ENCODE data around the gene NACAD.
"Not testable (repeated sequence)": the region's sequence is repeated elsewhere in the genome, so short reads cannot be mapped to it uniquely, and the experiment has no call there.

NACAD gene

DNA sequence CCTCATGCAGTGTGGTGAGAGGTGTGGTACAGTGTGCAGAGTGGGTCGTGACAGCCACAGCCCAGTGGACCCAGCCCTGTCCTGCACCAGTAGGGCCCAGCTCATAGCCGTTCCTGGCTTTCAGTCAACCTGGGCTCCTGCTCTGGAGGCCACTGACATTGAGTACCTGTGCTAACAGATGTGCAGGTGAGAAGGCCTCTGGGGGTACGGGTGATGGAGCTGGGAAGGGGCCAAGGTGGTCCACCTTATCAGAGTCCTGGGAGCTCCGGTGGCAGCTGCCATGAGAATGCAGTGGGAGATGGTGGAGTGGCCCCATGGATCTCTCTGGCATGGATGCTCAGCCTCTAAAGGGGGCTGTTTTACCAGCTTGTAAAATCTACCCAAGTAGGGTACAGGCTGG lies 28.8 kb upstream of the NACAD start:
- no peak for DNase-seq (ENCODE audit: low read depth in 3 of 3)

DNA sequence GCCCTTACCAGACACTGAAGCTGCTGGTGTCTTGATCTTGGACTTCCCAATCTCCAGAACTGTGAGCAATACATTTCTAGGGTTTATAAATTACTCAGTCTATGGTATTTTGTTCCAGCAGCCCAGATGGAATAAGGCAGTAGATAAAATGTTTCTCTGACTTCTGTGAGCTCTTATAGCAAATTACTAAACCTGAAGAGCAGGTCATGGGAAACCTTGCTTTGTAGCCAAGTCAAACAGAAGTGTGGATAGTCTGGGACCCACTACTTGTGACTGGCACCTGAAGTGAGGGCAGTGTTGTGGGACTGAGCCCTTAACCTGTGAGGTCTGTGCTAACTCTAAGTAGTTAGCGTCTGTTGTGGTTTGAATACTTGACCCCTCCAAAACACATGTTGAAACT lies 27.3 kb upstream of the NACAD start:
- no peak for DNase-seq (ENCODE audit: low read depth in 3 of 3)

DNA sequence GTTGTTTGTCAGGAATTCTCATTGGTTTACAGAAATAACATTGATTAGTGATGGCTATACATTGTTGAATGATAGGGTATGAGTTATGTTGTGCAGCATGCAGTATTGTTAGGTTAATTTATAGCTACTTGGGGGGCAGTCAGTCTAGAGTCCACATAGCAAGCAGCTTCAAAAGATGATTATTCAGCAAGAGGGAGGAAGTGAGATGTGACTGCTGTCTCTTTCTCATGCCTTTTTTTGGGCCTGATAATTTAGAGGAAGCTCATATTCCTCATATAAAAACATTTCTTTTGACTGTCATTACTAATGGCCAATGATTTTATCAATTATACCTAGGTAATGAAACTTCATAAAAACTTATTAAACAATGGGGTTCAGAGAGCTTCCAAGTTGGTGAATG lies 26.2 kb upstream of the NACAD start:
- no peak for DNase-seq (ENCODE audit: low read depth in 3 of 3)

DNA sequence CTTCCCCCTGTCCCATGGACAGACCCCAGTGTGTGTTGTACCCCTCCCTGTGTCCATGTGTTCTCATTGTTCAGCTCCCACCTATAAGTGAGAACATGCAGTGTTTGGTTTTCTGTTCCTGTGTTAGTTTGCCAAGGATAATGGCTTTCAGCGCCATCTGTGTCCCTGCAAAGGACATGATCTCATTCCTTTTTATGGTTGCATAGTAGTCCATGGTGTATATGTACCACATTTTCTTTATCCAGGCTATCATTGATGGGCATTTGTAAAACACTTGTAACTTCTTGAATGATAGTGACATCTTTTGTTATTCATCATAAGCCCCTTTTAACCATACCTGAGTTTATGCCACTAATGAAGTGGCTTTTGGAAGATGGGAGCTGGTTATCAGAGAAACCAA lies 25.5 kb upstream of the NACAD start:
- DNase-seq (ENCODE audit: low read depth in 3 of 3), result not testable (repeated sequence)

DNA sequence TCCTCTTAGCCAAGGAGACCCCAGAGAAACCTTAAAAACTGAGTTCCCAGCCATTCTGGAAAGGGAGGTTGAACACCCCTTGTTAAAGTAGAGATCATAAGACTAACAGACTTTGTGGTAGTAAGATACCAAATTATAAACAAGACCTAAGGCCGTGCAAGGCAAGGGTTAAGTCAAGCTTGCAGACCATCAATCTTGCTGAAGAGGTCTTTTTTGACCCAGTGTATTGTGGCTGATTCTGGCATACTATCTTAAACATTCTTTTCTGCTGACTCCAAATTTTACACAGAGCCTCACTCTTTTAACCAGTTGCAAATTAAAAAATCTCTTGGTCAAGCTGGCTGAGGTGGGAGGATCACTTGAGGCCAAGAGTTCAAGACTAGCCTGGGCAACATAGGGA lies 23.9 kb upstream of the NACAD start:
- DNase-seq (ENCODE audit: low read depth in 3 of 3), result no peak

DNA sequence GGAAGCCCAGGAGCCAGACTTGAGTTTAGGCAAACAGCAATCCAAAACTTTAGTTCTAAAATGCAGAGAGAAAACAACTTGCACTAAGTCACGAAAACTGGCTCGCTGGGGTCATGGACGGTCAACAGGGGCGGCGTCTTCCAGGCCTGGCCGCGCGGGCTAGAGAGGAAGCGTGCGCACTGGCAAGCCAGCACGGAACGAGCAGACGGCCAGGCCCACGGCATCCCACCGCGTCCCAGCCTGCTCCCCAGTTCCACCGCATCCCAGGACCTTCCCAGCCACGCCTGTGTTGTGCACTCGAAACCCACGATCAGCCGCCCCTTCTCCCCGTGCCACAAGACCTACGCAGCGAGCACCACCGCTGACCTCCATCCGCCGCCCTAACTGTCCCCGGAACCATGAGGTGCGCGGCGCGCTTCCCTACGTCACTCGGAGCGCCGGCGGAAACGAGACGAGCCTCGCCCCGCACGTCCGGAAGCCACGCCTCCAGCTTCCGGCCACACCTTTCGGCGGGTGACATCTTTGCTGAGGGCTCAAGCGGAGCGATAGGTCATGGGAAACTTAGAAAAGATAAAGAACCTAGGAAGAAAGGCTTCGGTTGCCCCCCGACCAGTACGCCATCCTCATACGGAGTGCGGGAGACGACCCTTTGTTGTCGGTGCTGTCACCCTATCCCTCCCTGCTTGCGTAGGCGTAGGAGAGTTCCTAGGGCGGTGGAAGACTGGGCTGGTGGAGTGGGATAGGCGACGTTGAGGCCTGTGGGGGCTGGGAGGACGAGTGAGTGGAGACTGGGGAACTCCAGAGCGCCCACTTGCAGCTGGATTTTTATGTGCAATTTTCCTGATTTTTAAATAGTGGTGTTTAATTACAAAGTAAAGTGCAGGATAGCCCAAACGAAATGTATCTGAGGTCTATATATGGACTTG lies 22.8 kb upstream of the NACAD start, which contains the start of gene TBRG4:
TBRG4 (minus strand) TSS at position 400 of the 926 bp plus-strand sequence. CDS start 2,460 bp downstream, outside the sequence.
- DNase-seq (ENCODE audit: low read depth in 3 of 3), result peak; percentile 88 to 91 (median 88)

DNA sequence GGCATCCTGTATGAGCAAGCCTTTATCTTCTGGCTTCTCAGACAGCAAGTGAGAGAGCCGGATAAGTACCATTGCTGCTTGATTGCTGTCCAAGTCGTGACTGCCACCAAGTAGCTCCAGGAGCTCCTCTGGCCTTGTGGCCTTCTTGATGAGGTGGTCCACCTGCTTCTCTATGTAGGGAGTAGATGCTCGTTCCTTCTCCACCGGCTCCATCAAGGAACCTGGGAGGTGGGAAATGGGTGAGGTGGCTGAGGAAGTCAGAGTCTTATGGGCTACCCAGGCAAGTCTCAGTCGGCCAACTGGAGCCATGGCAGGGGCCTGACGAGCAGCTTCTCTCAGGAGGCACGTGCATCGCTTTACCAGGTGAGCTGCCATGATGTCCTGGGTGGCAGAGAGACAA lies 20.1 kb upstream of the NACAD start:
- DNase-seq (ENCODE audit: low read depth in 3 of 3), result no peak

DNA sequence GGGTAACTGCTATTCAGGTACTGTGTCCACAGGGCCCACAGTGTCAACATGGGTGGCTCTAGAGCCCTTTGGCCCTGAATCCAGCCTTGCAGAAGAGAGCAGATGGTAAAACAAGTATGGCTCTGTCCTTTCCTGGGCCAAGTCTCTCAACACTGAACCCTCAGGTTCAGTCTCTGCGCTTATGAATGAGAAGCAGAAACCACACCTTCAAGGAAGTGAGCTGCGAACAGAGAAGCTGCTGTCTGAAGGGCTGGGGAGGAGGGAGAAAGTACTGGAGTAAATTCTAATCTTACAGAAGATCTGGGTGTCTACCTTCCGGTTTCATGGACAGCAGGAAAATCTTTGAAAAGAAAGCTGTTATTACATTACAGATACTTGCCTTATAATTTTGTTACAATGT lies 18.6 kb upstream of the NACAD start:
- no peak for DNase-seq (ENCODE audit: low read depth in 3 of 3)

DNA sequence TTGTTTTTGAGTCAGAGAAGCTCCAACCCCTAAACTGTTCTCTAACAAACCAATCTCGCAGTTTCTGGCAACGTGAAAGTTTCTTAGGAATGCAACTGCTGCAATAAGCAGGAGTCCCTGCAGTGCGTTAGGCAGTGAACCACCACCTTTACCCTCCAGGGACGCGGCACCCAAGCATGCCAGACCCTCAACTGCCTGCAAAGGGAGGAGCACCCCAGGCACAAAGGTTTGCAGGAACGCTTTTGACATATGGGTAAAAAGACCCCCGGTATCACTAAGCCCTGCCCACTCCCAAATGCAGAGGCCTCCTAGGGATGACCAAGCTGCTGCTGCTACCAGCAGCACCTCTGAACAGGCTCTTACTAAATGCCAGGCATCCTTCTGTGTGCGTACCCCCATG lies 18.1 kb upstream of the NACAD start:
- DNase-seq (ENCODE audit: low read depth in 3 of 3), result no peak

DNA sequence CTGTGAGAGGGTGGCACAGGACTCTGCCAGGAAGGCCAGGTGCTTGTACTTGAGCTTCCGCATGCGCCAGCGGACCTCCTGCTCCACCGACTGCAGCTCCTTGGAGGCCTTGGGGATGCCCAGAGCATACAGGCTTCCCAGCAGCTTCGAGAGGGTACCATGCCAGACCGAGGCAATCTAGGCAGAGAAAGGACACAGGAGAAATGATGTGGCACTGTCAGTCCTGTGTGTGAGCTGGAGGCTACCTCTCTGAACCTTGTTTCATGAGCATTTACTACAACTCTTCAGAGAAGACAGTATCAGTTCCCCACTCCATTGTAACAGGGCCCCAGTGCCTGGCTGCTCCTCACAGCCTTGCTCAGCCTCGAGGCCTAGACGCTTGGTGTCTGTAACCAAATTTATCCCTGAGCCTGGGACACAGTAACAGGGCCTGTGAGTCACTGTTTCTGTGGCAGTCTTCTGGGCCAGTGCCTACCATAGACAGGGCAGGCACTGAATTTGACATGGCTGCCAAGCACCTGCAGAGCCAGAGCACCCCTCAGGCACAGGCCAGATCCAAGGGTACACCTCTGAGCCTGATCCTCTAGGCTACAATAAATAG lies 16.9 kb upstream of the NACAD start:
- no peak for DNase-seq (ENCODE audit: low read depth in 3 of 3)

DNA sequence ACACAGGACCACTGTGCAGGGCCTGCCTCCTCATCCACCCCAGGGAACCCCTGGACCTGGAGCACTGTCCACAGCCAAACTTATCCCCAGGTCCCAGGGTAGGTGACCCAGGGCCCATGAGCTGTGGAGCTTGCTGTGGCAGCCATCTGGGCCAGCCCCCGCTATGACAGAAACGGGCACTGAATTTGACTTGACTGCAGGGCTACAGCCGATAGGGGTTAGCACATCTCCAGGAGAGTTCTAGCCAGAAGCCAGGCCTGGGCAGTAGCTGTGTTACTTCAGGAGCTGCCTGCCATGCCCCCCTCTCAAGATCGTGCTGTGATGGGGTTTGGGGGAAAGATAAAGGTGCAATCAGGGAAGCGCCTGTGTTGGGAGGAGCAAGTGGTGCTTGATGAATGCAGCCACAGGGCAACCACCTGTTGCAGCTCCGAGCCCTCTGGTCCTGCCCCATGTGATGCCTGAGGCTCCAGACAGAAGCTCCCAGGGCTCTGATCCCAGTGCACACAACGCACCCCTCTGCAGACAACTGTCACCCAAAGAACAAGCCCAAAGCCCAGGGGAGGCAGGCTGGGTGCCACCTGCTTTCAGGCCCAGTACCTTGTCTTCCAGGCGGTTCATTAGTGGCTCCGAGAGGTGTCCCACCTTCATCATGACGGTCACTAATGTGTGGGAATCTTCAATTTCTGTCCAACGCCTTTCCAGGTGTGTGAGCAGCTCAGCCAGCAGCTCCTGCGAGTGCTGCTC lies 16.2 kb upstream of the NACAD start:
- no peak for DNase-seq (ENCODE audit: low read depth in 3 of 3)

DNA sequence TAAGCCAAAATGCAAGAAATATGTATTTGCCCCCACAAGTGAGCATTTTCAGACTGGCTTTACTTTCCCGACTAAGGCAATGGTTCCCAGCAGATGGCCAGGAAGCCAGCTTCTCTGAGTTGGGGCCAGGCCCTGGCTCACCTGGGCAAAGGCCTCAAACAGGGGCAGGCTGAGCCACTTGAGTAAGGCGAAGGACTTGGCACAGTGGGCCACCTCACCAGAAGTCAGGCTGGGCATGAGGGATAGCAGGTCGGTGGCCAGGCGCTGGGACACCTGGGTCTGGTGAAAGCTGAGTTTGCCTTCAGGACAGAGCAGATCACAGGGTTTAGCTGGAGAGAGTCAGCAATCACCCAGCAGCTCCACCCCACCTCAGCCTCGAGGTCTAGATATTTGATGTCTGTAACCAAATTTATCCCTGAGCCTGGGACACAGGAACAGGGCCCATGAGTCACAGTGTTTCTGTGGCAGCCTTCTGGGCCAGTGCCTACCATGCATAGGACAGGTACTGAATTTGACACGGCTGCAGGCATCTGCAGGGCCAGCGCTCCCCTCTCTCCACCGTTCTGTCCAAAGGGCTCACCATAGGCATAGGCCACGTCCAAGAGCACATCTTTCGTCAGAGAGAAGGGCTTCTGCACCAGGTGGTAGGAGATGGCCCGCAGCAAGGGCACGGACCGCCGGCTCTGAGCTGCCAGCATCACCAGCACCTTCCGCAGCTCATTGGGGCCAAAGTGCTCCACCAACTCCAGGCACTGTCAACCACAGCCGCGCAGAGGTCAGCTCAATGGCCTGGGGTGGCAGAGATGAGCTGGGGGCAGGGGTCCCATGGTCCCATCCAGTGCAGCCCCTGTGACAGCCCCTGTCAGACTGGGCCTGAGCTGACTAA lies 15.4 kb upstream of the NACAD start:
- no peak for DNase-seq (ENCODE audit: low read depth in 3 of 3)

DNA sequence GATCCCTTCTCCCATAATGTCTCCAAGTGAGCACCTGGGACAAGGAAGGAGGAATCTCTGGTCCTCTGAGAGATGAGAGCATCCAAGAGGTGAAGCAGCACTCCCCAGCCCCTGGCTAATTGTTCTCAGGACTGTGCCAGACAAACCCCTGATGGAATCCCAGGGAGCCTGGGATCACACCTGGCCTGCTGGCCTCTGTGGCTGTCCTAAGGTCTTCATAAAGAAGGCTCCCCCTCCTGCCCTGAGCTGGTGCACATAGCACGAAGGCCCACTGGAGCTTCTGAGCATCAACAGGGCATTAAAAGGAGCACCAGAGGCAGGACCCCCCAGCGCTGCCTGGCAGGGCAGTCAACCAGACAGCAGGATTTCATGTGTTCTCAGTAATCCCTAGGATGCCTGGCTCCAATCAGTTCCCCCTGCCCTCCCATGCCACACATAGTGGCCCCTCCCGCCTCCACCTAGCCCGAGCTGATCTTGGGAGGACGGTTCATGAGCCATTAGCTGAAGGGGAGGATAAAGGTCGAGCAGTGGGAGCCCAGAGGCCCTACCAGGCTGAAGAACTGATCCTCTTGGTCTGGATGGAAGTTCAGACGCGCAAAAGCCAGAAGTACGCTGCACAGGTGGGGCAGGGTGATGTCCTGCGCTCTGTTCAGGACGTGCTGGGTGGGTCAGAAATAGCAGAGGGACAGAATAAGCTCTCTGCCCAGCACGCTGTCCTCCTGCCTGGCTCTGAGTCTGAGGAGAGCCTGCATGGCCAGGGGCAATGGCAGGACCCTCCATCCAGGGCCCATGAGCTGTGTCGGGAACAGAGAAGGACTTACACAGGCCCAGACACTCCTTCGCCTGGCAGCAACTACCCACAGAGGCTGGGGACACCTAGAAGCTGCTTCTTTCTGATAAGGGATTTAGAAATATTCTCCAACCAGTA lies 14.3 kb upstream of the NACAD start:
- DNase-seq (ENCODE audit: low read depth in 3 of 3), result no peak

DNA sequence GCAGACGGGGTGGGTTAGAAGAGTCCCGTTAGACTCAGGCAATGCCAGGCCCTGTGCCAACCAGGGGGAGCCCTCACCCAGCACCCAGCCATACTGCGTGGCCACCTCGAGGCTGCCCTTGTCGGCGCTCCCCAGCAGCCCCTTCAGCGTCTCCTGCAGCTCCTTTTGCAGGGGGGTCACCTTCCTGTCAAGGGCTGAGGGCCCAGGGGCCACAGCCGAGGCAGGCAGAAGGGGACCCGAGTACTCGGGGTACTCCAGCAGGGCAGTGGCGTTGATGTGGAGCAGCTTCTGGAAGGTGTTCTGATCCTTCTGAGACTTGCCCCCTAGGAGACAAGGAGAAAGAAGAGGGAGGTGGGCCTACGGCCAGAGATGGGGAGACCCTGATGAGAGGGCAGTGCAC lies 13.0 kb upstream of the NACAD start:
- no peak for DNase-seq (ENCODE audit: low read depth in 3 of 3)

DNA sequence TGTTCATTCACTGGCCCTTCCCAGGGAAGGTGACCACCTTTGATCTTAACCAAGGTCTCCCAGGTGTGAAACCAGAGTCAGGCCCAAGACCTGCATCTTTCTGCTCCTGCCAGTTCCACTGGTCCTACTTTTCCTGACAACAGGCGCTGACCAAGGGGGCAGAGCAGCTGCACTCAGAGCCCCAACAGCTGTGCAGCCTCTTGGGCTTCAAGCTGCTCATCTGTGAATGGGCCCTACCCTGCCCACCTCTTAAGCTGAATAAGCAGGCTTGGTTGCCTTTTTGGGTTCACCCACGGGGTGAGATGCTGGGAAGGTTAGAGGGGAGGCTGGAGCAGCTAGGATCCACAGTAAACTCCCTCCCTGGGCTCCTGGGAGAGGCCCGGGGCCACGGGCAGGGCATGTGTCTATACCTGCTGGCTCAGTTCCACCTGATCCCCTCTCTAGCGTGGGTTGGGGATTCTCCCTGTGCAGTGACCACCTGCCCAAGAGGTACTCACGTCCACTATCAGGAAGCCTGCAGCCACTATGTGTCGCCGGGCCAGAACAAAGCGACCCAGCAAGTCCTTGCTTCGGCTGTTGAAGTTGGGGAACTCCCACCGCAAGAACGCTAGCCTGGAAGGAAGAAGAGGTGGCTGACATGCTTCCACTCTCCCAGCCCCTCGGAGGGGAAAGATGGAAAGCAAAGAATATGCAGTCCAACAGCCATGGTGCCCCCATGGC lies 12.2 kb upstream of the NACAD start:
- no peak for DNase-seq (ENCODE audit: low read depth in 3 of 3)

DNA sequence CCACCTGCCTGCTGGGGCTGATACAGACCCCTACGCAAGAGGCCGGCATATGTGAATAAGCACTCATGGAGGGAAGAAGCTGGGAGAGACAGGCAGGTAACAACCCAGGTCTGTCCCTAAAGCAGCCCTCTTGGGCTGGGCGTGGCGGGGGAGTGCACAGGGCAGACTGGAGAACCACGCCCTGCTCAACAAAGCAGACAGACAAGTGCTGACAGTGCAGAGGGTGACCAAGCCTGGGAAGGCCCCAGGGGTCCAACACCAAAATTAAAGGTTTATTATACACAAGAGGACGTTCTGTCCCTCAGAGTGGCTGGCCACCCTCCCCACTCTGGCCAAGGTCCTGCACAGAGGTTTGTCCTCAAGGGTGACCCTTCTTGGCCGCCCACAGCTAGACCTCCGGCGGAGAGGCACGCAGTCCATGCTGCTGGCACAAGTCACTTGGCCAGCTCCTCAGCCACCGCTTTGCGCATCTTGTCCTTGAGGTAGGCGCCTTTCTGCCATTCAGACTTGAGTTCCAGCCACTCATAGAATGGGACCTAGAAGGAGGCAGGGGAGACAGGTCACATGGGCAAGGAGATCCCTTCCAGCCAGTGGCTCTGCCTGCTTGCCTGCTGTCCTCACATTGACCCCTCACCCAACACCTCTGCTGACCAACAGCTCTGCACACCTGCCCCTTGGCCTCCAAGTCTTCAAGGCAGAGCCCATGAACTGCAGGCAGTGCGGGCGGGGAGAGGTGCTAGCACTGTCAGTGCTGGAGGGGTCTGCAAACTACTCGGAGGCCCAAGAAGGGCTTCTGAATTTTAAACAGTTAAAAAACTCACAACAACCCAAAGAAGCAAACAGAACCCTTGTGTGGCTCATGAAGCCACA lies 11.4 kb upstream of the NACAD start:
- DNase-seq (ENCODE audit: low read depth in 3 of 3), result no peak

DNA sequence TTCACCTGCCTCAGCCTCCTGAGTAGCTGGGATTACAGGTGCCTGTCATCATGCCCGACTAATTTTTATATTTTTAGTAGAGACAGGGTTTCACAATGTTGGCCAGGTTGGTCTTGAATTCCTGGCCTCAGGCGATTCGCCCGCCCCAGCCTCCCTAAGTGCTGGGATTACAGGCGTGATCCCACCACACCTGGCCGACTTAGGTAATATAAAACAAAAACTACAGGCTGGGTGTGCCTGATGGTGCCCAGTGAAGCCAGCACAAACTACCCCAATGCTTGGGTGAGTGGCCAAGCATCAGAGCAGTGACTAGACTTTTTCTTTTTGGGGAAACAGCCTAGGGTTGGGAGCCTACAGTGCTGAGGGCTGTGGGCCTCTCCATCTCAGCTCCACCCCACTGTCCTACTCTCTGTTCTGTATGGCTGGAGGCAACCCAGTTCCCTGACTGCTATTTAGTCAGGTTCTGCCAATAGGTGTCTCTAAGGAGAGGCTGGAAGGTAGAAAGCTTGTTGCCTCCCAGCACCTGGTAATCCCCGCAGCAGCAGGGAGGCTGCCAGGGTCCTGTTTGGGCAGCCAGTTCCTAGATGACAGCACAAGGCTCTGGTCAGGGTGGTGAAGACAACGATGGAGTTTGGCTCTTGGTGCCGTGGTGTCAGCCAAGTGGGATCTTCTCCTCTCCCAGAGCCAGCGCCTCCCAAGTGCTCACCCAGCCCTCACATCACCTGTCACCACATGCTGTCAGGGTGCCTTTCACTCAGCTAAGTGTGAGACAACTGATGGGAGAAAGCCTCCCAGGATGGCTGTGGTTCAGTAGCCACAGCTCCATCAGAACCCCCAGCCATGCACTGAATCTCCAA lies 10.4 kb upstream of the NACAD start:
- DNase-seq (ENCODE audit: low read depth in 3 of 3), result no peak

DNA sequence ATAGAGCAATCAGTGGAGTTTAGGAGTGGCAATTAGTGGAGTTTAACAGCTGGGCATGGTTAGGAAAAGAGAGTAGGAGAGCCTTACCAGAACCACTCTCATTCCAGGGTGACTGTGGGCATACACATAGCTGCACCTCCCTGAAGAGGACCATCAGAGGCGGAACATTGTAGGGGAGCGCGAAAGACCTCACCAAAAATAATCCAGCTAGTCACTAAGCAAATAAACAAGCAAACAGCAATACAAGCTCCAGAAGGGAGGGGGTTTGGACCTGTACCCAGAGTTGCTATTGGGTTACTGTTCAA lies 4.1 kb upstream of the NACAD start:
- no peak for DNase-seq (ENCODE audit: low read depth in 3 of 3)
